Peyer's patch (tissue), 4 donors: ENCODE measurements around the gene SYT7.

Source experiments
- POLR2A ChIP-seq, 2 donors: fragments of 450-650 bp; IDR thresholded peaks; one replicate each; pipeline ENCODE4 v1.5.1; 2017; ENCODE audit warnings: antibody characterized with exemption in 2 of 2, mild to moderate bottlenecking in 2 of 2, moderate library complexity in 2 of 2
- TF ChIP-seq, protein P1 (sequence below), 6 experiments: fragments of 450-650 bp in 4 of 6; fragments of 200-600 bp in 2 of 6; sonication (generic) in 1 of 6; IDR thresholded peaks; one replicate each; pipeline ENCODE4 v1.5.1; 2017 to 2019; ENCODE audit warnings: antibody characterized with exemption in 6 of 6, mild to moderate bottlenecking in 3 of 6, moderate library complexity in 1 of 6

DNA sequence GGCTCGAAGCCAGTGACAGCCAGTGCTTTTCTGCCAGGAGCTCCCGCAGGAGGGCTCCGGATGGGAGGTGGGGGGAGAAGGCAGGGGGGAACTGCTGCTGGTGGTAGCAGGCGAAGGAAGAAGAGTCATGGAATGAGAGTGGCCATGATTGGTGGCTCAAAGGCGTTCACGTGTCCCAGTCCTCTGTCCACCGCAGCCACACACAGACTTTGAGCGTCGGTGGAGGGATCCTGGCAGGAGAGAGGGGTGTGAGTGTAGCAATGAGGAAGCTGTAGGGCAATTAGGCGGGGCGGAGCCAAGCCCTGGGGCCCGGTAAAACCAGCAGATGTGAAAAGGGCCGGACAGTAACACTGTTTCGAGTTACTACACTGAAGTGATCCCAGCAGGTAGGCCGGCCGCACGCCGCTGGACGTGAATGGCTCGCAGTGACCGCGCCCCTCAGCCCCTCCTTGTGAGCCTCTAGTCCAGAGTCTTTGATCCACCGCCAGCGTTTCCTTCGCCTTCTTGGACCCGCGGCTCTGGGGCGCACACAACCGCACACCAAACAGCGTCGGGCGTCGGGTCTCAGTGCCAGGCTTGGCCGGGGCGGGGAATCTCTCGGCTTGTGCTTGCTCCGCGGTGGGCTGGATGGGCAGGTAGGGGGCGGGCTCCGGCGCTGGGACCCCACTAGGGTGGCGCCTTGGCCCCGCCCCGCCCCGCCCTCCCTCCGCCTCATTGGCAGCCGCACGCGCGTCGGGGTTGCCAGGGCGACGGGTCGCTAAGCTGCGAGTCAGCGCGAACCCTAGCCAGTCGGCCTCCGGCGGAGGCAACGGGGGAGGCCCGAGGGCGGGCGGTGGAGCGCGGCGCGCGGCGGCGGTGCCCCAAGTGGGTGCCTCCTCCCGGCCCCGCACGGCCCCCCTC is 72.7 kb downstream of the SYT7 start, which contains the start of gene LRRC10B:
- TF ChIP-seq POLR2A (IDR thresholded peaks at IDR 0.05) = no peak
- TF ChIP-seq, protein P1, sequence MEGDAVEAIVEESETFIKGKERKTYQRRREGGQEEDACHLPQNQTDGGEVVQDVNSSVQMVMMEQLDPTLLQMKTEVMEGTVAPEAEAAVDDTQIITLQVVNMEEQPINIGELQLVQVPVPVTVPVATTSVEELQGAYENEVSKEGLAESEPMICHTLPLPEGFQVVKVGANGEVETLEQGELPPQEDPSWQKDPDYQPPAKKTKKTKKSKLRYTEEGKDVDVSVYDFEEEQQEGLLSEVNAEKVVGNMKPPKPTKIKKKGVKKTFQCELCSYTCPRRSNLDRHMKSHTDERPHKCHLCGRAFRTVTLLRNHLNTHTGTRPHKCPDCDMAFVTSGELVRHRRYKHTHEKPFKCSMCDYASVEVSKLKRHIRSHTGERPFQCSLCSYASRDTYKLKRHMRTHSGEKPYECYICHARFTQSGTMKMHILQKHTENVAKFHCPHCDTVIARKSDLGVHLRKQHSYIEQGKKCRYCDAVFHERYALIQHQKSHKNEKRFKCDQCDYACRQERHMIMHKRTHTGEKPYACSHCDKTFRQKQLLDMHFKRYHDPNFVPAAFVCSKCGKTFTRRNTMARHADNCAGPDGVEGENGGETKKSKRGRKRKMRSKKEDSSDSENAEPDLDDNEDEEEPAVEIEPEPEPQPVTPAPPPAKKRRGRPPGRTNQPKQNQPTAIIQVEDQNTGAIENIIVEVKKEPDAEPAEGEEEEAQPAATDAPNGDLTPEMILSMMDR (IDR thresholded peaks at IDR 0.05) = no peak
